GM19238 (cell line): ENCODE results near the gene NXPH4.
A peak's percentile ranks its signal among the peaks of the same experiment; 100 is the strongest.

ENCODE experiments used
- DNase-seq: peaks from one replicate; pipeline ENCODE4 v3.0.0; 2011; ENCODE audit warnings: low spot score; ENCODE audit not compliant: insufficient read length

NXPH4 gene

DNA sequence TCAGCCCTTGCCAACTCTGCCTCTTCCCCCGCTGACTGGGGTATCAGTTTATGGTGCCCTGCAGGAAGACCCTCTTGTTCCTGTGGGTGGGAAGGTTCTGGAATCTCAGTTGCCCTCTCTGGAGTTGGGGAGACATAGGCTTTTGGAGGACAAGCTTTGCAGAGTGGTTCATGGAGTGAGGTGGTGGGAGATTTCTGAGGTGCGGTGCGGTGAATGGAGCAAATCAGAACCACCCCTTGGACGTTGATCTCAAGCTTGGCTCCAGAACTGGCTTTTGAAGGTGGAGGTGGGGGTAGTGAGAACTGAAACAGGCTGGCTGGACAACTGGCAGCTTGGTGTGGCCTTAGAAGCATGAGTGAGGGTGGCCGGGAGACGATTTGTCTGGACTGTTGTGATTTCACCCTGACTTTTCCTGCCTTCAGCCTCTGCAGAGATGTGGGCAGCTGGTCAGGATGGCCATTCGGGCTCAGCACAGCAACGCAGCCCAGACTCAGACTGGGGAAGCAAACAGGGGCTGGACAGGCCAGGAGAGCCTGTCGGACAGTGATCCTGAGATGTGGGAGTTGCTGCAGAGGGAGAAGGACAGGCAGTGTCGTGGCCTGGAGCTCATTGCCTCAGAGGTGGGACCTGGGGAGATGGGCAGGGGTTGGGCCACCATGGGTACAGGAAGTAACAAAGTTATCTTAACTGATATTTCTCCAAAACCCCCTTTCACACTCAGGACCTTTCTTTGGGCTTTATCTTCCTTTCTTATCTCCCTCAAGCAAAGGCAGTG, 14.0 kb downstream of the NXPH4 start:
- no peak for DNase-seq

DNA sequence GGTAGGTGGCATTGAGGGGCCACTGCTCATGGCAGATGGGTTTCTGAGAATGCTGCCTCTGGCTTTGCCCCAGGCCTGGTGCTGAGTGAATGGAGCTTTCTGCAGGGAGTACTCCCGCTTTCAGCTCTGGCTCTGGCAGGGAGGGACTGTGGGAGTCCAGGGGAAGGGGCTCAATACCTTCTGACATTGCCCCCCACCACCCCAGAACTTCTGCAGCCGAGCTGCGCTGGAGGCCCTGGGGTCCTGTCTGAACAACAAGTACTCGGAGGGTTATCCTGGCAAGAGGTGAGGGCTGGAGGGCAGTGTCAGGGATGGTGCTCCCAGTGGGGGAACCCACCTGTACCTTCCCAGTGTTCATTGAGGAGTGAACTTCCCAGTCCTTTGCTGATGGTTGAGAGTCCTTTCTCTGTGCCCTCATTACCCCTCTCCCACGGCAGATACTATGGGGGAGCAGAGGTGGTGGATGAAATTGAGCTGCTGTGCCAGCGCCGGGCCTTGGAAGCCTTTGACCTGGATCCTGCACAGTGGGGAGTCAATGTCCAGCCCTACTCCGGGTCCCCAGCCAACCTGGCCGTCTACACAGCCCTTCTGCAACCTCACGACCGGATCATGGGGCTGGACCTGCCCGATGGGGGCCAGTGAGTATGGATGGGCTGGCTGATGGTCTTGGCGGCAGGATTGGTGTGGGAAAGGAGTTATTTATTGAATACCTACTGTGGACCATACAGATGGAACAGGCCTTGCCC, 14.9 kb downstream of the NXPH4 start:
- DNase-seq = no peak

GRCh38 chr12:57232156-57232756, 15.7 kb downstream of the NXPH4 start:
- no peak for DNase-seq

- DNase-seq = no peak
Measured at GRCh38 chr12:57233357-57234232, 17.0 kb downstream of the NXPH4 start.

GRCh38 chr12:57234233-57234570, 17.6 kb downstream of the NXPH4 start:
- no peak for DNase-seq

GRCh38 chr12:57234571-57235016, 18.0 kb downstream of the NXPH4 start:
- DNase-seq = no peak

DNA sequence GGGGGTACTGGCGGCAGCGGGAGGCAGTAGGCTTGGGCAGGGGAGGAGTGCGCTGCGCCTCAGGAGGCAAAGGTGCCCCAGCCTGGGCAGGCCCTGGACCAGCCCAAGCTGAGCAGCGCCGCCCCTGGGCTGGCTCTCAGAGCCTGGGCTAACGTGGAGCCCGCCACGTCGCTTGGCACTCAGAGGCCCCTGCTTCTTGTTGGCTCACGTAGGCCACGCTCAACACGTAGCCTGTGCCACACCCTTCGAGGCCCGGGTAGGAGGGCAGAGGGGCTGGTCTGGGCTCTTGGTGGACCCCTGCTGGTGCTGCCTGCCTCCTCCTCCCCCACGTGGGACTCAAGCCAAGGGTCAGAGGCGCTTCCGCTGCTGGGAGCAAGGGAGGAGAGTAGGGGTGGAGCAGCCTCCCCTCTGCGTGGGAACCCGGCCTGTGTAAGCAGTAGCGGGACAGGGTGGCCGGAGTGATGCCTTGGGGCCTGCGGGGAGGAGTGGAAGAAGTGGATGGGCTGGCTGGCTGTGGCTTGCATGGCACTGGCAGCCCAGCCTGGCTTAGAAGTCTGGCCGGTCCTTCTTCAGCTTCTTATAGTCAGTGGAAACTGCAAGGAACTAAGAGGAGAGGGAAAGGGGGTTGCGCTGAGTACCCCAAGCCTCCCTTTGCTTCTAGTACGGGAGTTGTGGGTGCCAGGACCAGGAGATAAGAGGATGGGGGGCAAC, 18.6 kb downstream of the NXPH4 start:
- no peak for DNase-seq

DNA sequence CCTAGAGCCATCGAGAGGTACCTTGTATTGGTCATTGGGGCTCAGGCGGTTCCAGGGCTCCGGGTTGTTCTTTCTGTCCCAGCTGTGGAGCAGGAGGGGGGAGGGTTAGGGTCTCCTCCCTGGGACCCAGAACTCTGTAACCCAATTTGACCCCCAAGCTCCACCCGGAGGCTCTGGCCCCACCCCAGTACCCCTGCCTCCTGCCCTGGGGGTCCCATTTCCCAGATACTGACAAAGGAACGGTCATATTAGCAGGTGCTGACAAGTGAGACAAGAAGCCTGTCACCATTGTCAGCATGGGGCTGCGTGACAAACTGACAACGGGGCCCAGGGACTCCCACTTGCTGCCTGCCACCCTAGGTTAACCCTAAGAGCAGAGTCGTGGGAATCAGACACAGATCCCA, 19.1 kb downstream of the NXPH4 start:
- DNase-seq = no peak

GRCh38 chr12:57236201-57236924, 19.8 kb downstream of the NXPH4 start:
- no peak for DNase-seq

GRCh38 chr12:57236925-57237595, 20.5 kb downstream of the NXPH4 start:
- DNase-seq = no peak

GRCh38 chr12:57237596-57237931, 21.0 kb downstream of the NXPH4 start:
- DNase-seq = no peak

DNA sequence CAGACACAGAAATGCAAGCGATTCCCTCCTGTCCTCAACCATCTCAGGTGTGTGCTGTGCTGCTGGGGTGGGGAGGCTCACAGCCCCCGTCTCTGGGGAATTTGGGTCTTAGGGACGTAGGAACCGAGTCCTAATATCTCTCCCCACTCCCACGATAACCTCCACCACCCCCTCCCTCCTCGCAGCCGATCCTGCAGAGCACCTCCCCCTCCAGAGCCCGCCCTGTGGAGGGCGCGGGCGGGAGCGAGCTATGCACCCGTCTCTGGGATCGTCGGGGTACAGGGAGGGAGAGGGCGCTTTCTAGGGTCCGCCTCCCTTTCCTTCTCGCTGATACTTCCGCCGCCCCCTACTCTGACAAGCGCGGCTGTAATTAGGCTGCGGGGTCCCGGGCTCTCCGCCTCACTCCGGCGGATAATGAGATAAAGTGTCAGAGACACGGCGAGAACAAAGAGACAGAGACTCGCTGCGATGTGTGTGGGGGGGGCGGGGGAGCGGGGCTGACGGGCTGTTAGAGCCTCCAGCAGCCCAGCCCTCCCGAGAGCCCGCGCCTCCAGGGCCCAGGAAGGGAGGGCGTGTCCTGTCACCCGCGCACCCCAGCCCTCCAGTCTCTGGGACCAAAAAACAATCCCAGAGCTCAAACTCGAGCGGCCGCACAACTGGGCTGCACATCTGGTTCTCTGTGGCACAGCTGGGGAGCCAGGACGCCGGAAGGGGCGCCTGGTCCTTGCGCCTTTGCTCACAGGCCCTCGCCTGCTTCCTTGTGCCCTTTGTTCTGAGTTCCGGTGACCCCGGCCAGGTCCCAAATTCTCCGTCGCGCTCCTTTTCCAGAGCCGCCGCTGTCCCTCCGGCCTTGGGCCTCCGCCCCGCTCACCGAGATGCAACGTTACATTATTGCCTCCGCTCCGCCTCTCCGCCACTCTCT, 21.6 kb downstream of the NXPH4 start:
- DNase-seq = no peak

GRCh38 chr12:57238854-57239554, 22.4 kb downstream of the NXPH4 start:
- peak; percentile 94 for DNase-seq

DNA sequence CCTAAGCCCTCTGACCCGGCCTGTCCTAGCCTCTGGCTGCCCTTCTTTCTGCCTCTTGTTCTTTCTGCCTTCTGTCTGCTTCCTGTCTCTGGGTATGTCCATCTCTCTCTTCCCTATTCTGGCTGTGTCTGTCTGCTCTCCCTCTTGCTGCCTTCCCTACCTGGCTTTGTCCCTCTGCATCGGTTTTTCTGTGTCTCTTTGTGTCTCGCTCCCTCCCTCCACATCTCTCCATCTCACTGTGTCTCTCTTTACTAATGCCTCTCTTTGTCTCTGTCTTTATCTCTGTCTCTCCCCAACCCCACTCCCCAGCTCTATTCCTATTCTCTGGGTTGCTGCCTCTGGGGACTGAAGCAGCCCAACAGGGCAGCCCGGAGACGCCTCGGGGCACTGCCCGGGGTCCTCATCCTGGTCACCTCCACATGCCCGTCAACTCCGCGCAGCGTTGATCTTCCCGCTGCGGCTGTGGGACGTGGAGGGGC, 23.0 kb downstream of the NXPH4 start:
- DNase-seq = no peak

DNA sequence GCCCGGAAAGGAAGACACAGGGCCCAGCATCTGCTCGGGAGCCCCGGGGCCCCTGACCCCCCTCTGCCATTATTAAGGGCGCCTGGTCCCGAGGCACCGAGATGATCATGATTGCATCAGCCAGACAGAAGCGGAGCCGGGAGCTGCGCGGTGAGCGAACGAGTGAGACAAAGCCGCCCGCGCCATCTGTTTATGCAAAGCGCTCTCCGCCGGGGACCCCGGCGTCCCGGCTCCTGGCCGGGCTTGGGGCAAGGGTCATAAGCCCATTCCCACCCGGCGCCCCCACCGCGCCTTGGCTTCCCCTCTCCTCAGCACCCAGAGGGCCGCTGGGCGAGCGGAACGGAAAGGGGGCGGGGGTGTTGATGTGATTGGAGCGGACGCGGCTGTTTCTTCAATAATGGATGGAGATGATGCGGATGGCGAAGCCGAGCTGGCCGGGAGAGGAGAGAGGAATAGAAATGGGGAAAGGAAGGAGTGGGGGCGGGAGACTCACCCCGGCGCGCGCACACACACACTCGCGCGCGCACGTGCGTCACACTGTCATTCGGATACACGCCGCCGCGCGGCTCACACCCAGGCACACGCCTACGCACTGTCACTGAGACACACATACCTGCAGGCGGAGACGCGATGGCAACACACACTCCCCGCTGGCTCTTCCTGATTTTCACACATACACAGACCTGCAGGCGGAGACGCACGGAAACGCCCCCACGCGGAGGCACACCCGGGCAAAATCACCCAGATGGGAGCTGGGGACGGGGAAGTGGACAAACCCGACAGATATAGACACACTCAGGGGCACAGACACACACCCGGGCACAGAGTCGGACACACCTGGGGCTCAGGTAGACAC, 23.7 kb downstream of the NXPH4 start:
- no peak for DNase-seq

DNA sequence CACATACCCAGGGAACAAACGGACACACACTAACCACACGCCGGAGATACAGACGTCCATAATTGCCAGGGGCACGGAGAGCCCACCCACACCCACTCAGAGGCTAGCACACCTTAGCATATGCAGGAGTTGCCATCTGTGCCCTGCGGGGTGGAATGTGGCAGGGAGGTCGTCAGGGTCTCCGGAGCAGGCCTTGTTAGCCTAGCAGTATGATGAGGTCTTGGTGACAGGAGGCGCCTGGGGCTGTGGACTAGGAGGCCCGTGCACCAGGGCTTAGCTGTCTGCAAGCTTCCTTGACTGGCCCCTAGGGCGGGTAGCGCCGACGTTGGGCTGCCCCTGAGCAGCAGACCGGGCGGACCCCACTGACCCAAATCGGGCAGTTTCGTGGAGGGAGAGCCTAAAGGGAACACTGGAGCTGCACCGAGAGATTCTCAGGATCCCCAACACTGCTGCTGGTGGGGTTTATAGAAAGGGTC, 24.4 kb downstream of the NXPH4 start:
- DNase-seq = no peak
